Stimulated activated CD4-positive, alpha-beta T cell treated with anti-CD3 and anti-CD28 coated beads, Interleukin-4, amount 100 ng/mL, for 1 hour (primary cell): ENCODE results near the gene SLC23A2.
"Not testable (repeated sequence)": the region's sequence is repeated elsewhere in the genome, so short reads cannot be mapped to it uniquely, and the experiment has no call there.

ENCODE experiments used
- DNase-seq: peaks from one replicate; pipeline ENCODE4 v3.0.0-alpha.2; 2020

The SLC23A2 gene

DNA sequence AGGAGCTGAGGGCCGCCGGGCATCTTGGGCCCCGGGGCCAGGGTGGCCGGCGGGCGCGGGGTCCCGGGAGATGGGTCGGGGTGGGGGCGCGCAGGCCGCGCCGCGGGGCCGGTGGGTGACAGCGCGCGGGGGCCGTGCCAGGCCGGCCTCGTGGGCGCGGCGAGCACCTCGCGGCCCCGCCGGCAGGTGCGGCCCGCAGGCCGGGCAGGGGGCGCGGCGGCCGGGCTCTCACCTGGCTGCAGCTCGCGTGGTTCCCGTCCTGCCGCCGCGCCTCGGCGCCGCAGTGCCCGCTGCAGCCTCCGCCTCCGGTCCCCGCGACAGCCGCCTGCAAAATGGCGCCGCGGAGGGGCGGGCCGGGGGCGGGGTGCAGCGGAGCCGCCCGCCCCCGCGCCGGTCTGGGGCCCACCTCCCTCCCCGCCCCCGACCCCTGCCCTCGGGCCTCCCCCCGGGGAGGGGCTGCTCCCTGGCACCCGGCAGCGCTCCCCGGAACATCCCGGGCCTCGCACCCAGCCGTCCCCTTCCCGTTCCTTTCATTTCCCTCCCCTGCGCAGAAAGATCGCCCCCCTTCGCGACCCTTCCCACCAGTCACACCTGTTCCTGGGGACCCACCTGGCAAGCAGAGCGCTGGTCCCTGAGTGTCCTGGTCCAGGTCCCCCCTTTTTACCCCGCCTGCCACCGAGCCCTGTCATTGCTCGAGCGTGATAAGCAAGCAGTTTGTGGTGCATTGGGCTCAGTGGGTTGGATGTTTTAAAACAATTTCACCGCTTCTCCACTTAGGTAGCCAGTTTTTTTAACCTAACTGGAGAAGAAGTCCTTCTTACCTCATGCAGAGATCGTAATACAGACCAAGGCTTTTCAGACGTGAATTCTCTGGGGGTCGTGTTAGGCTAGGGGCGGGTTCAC lies at the start of gene SLC23A2:
SLC23A2 (minus strand) TSS at position 337 of the 903 bp plus-strand sequence. CDS start 68,948 bp downstream, outside the sequence.
- peak; percentile 72 for DNase-seq

DNA sequence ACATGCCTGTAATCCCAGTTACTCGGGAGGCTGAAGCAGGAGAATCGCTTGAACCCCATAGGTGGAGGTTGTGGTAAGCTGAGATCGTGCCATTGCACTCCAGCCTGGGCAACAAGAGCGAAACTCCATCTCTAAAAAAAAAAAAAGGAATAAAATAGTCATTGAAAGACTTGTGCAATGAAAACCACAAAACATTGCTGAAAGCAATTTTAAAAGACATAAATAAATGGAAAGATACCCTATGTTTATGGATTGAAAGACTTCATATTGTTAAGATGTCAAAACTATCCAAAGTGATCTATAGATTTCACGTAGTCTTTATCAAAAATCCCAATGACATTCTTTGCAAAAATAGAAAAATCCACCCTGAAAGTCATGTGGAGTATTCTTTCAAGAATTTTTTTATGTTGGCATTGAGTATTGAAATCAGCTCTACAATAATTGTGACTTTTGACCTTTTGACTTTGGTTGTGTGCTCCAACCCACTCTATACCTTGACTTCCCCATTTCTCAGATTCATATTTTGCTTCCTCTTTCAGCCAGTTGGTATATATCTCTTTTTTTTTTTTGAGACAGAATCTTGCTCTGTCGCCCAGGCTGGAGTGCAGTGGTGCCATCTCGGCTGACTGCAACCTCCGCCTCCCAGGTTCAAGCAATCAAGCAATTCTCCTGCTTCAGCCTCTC lies 45.5 kb upstream of the SLC23A2 start:
- no peak for DNase-seq

DNA sequence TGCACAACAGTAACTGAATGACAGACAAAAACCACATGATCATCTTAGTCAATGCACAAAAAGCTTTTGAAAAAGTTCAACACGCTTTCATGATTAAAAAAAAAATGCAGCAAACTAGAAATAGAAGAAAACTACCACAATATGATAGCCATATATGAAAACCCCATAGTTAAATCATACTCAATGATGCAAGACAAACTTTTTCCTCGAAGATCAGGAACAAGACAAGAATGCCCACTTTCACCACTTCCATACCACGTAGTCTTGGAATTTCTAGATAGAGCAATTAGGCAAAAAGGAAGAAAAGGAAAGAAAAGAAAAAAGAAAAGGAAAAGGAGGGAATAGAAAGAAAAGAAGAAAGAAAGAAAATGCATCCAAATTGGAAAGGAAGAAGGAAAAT lies 44.6 kb upstream of the SLC23A2 start:
- no peak for DNase-seq

DNA sequence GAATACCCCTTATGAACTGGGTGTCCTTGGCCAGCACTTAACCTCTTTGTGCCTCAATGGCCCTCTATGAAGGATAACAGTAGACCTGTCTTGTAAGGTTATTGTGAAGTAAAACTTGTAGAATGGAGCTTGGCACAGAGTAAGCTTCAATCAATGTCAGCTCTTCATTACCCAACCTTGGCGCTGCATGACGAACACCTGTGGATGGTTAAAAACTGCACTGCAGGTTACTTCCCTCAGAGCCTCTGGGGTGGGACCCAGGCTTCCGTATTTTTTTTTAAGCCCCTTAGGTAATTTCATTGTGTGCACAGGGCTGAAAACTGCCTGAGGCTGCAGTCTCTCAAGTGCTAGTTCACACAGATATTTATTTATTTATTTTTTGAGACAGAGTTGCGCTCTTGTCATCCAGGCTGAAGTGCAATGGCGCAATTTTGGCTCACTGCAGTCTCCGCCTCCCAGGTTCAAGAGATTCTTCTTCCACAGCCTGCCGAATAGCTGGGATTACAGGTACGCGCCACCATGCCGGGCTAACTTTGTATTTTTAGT lies 42.8 kb upstream of the SLC23A2 start:
- DNase-seq = no peak

DNA sequence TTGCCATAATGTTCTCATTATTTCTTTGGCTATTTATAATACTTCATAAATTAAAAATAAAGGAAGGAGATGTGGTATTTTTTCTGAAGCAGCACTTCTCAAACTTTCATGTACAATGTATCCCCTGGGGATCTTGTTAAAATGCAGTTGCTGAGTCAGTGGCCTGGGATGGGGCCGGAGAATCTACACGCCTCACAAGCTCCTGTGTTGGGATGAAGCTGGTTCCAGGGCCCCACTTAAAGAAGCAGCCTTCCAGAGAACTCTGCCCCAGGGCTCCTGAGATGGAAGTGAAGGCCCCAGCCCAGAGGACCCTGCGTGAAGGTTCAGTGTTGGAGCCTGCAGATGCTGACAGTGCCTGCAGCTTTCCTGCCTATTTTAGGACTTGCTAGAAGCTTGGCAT lies 40.1 kb upstream of the SLC23A2 start:
- no peak for DNase-seq

- DNase-seq = no peak
Measured at GRCh38 chr20:5040345-5040744, 39.0 kb upstream of the SLC23A2 start.

GRCh38 chr20:5039889-5040288 lies 38.6 kb upstream of the SLC23A2 start:
- no peak for DNase-seq

- peak; percentile 19 for DNase-seq
Measured at GRCh38 chr20:5039255-5039657, 37.9 kb upstream of the SLC23A2 start.

GRCh38 chr20:5036828-5037227 lies 35.5 kb upstream of the SLC23A2 start:
- no peak for DNase-seq

DNA sequence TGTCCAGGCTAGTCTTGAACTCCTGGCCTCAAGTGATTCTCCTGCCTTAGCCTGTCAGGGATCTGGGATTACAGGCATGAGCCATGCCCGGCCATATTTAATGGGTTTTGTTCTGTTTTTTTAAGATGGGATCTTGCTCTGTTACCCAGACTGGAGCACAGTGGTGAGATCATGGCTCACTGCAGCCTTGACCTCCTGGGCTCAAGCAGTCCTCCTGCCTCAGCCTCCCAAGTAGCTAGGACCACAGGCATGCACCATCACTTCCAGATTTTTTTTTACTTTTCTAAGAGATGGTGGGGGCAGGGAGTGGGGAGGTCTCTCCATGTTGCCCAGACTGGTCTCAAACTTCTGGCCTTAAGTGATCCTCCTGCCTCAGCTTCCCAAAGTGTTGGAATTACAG lies 34.2 kb upstream of the SLC23A2 start:
- DNase-seq = not testable (repeated sequence)

DNA sequence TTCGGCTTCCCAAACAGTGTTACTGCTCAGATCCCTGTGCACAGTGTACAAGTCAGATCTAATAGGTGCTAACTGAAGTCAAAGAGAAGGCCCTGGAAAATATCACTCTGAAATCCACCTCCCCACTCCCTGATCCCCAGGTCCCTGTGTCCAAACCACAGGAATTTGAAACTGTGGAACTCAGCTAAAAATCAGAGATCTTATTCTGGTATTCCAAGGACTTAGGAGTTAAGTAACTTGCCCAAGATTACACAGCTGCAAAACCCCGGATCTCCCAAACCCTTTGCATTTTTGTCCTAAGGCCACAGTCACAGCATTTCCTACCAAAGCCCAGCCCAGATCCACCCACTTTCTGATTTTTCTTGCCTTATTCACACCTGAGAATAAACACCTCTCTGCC lies 32.3 kb upstream of the SLC23A2 start:
- DNase-seq = no peak

DNA sequence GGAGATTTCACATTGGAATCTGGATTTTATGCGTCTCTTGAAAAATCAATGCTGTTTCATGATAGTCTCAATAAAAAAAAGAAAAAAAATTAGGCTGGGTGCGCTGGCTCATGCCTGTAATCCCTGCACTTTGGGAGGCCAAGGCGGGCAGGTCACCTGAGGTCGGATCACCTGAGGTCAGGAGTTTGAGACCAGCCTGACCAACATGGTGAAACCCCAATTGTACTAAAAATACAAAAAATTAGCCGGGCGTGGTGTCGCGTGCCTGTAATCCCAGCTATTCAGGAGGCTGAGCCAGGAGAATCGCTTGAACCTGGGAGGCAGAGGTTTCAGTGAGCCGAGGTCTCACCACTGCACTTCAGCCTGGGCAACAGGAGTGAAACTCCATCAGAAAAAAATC lies 30.4 kb upstream of the SLC23A2 start:
- DNase-seq = not testable (repeated sequence)

GRCh38 chr20:5031206-5031557 lies 29.9 kb upstream of the SLC23A2 start:
- DNase-seq = no peak

GRCh38 chr20:5030348-5031205 lies 29.3 kb upstream of the SLC23A2 start:
- DNase-seq = no peak

GRCh38 chr20:5028258-5029059 lies 27.1 kb upstream of the SLC23A2 start:
- DNase-seq = not testable (repeated sequence)

DNA sequence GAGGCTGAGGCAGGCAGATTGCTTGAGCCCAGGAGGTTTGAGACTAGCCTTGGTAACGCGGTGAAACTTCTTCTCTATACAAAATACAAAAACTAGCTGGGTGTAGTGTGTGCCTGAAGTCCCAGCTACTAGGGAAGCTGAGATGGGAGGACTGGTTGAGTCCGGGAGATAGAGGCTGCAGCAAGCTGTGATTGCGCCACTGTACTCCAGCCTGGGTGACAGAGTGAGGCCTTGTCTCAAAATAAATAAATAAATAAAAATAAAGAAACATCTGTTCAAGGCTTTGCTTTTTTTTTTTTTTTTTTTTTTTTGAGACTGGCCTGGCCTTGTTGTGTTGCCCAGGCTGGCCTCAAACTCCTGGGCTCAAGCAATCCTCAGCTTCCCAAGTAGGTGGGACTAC lies 23.7 kb upstream of the SLC23A2 start:
- DNase-seq = no peak

GRCh38 chr20:5024103-5024502 lies 22.8 kb upstream of the SLC23A2 start:
- no peak for DNase-seq

- DNase-seq = not testable (repeated sequence)
Measured at GRCh38 chr20:5023171-5023570, 21.9 kb upstream of the SLC23A2 start.

DNA sequence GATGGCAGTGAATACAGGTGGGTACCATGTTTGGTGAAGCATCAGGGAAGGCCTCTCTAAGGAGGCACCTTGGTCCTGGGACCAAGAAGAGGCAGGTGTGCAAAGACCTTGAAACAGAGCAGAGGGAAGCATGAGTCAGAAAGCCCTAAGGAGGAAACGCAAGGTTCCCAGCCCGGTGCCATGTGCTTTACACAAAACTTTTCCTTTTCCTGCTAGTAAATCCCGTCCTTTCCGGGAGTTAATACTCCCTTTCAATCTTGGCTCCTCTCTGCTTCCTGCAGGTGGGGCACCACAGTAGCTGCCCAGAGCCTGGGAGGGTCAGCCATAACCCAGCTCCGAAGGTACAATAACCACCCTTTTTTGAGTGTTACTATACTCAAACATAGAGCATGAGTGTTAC lies 19.4 kb upstream of the SLC23A2 start:
- no peak for DNase-seq

- no peak for DNase-seq
Measured at GRCh38 chr20:5013682-5014447, 12.6 kb upstream of the SLC23A2 start.

DNA sequence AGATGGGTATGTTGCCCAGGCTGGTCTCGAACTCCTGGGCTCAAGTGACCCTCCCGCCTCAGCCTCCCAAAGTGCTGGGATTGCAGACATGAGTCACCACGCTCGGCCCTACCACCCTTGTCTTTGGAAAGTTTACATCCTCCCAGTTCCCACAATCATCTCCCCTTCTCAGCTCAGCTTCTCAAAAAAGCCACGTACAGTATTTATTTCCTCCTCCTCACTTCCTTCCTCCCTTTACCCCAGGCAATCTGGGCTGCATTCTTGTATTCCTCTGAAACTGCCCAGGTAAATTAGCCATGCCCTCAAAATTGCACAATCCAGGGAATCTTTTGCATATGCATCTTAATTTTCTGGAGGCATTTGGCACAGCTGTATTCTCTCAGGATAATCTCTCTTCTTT lies 7.4 kb upstream of the SLC23A2 start:
- no peak for DNase-seq
